BJ (cell line): ENCODE data around the gene PAPSS1. TPM values are rescaled to one million over a fixed set of nuclear protein-coding genes. Genes with fewer than 3 reads are reported as not detected.
"Not testable (repeated sequence)": the region's sequence is repeated elsewhere in the genome, so short reads cannot be mapped to it uniquely, and the experiment has no call there.

Source experiments
- CTCF ChIA-PET: fragments of 350-600 bp; formaldehyde crosslinking; extraction: SDS; loops from one replicate; lab custom pipeline; 2021; ENCODE audit warnings: antibody characterized with exemption, inconsistent platforms; lab: Yijun Ruan, JAX
- POLR2A ChIA-PET: fragments of 300-600 bp; sonication (Branson Sonifier 250); formaldehyde crosslinking; extraction: SDS; loops from one replicate; lab custom pipeline; 2021; ENCODE audit warnings: antibody characterized with exemption; lab: Charles Lee
- DNase-seq: peaks from one replicate; pipeline ENCODE4 v3.0.0-alpha.2; 2011; ENCODE audit warnings: low read depth
- H3K27me3 ChIP-seq: 2 replicates; pipeline ENCODE4 v1.6.0; 2011; ENCODE audit warnings: low read length; ENCODE audit not compliant: control insufficient read depth, insufficient read depth
- H3K36me3 ChIP-seq: 2 replicates; pipeline ENCODE4 v1.5.1; 2011; ENCODE audit warnings: low read length; ENCODE audit not compliant: control insufficient read depth, insufficient read depth
- H3K4me3 ChIP-seq: 2 replicates; pipeline ENCODE4 v1.5.1; 2011; ENCODE audit warnings: low read depth, mild to moderate bottlenecking, control low read depth, low read length
- CTCF ChIP-seq: IDR thresholded peaks from 2 replicates; pipeline ENCODE4 v1.5.1; 2011; ENCODE audit warnings: low read depth, mild to moderate bottlenecking, control low read depth, inconsistent platforms, low read length, moderate library complexity; ENCODE audit not compliant: insufficient read depth
- polyA plus RNA-seq: library from polyadenylated mRNA; depleted of rRNA; stranded (reverse); fragments of >200 nt; gene quantifications from 2 replicates; pipeline ENCODE4 v1.2.3, GENCODE V29; 2011

Gene PAPSS1
- polyA plus RNA-seq, 1 experiment = 44.2 TPM

GRCh38 chr4:107708225-107708624 lies 11.8 kb downstream of the PAPSS1 start:
- ChIA-PET CTCF (interaction anchor here (1.3 to 1.6 kb wide), 2 partner anchors 8 to 28 kb away, joined by 3 to 5 read pairs; no protein-coding TSS in a partner anchor), POLR2A (interaction anchor here (0.6 kb wide), 1 partner anchor 54 kb away, joined by 7 read pairs; no protein-coding TSS in a partner anchor)
- TF ChIP-seq CTCF = no peak
- Histone ChIP-seq H3K36me3 (no peaks in the 10 kb centered on the region), H3K4me3 (no peak overlapping the region), H3K27me3 (no peaks in the 10 kb centered on the region)
- DNase-seq = no peak

- no peaks in the 10 kb centered on the region for H3K27me3 ChIP-seq
- H3K4me3 ChIP-seq = no peak overlapping the region
- H3K36me3 ChIP-seq = no peaks in the 10 kb centered on the region
- POLR2A ChIA-PET = no interaction called here
- DNase-seq = no peak
- TF ChIP-seq CTCF = no peak
- CTCF ChIA-PET = no interaction called here
Measured at GRCh38 chr4:107705742-107706556, 14.1 kb downstream of the PAPSS1 start.

GRCh38 chr4:107701565-107701964 lies 18.5 kb downstream of the PAPSS1 start:
- no peak for DNase-seq
- no peaks in the 10 kb centered on the region for H3K36me3 ChIP-seq
- ChIA-PET POLR2A (no interaction called here), CTCF (interaction anchor here (0.6 kb wide), 1 partner anchor 875 kb away, joined by 3 read pairs; no protein-coding TSS in a partner anchor)
- TF ChIP-seq CTCF = no peak
- no peak overlapping the region for H3K4me3 ChIP-seq
- no peaks in the 10 kb centered on the region for H3K27me3 ChIP-seq

GRCh38 chr4:107699466-107700206 lies 20.4 kb downstream of the PAPSS1 start:
- TF ChIP-seq CTCF = no peak
- POLR2A ChIA-PET = no interaction called here
- no peak for DNase-seq
- CTCF ChIA-PET = interaction anchor here (0.8 kb wide), 1 partner anchor 9 kb away, joined by 3 read pairs; no protein-coding TSS in a partner anchor
- no peaks in the 10 kb centered on the region for H3K36me3 ChIP-seq
- no peak overlapping the region for H3K4me3 ChIP-seq
- H3K27me3 ChIP-seq = no peaks in the 10 kb centered on the region

- POLR2A ChIA-PET, H3K36me3 ChIP-seq, H3K4me3 ChIP-seq, DNase-seq, CTCF ChIA-PET, H3K27me3 ChIP-seq: not testable (repeated sequence)
Measured at GRCh38 chr4:107696187-107696586, 23.8 kb downstream of the PAPSS1 start.
